Sigmoid colon (tissue), 4 donors: ENCODE measurements around the gene SCN2A.

Source experiments
- EP300 ChIP-seq, 4 donors: sonication (generic); formaldehyde crosslinking; IDR thresholded peaks; one replicate each; pipeline ENCODE4 v1.6.1; 2017; ENCODE audit warnings: antibody characterized with exemption in 4 of 4
- POLR2A ChIP-seq, 2 donors: fragments of 450-650 bp; IDR thresholded peaks; one replicate each; pipeline ENCODE4 v1.6.1; 2016; ENCODE audit warnings: antibody characterized with exemption in 2 of 2, mild to moderate bottlenecking in 2 of 2, moderate library complexity in 2 of 2

GRCh38 chr2:165305391-165306096 lies 66.3 kb downstream of the SCN2A start:
- TF ChIP-seq EP300 (IDR thresholded peaks at IDR 0.05) (no peak), POLR2A (IDR thresholded peaks at IDR 0.05) (no peak)
